Transverse colon (tissue), 4 donors: Measurements from ENCODE around the gene AKT1. TPM values are rescaled to one million over a fixed set of nuclear protein-coding genes. Genes with fewer than 3 reads are reported as not detected.

Experiments
- DNase-seq: peaks from one replicate; pipeline ENCODE4 v3.0.0-alpha.2; 2019
- H3K27ac ChIP-seq, 4 donors: fragments of 200-600 bp; sonication (generic); 2 replicates each; pipeline ENCODE4 v1.5.1; 2016 to 2018; ENCODE audit warnings: inconsistent platforms in 4 of 4
- H3K27me3 ChIP-seq: fragments of 200-600 bp; sonication (generic); 2 replicates; pipeline ENCODE4 v1.5.1; 2017; ENCODE audit warnings: inconsistent platforms
- H3K36me3 ChIP-seq, 4 donors: fragments of 200-600 bp; sonication (generic); 2 replicates each; pipeline ENCODE4 v1.5.1; 2017 to 2019; ENCODE audit warnings: inconsistent platforms in 4 of 4
- H3K4me1 ChIP-seq, 4 donors: fragments of 200-600 bp; sonication (generic); 2 replicates each; pipeline ENCODE4 v1.5.1; 2017 to 2020; ENCODE audit warnings: inconsistent platforms in 4 of 4
- H3K4me3 ChIP-seq, 4 donors: fragments of 200-600 bp; sonication (generic); 1 replicate in 1 of 4; 2 replicates in 3 of 4; pipeline versions ENCODE4 v1.5.1 to v1.6.1; 2017 to 2019; ENCODE audit warnings: inconsistent platforms in 4 of 4
- H3K9me3 ChIP-seq, 2 donors: fragments of 200-600 bp; sonication (generic); 2 replicates each; pipeline ENCODE4 v1.5.1; 2017 to 2019; ENCODE audit warnings: inconsistent platforms in 2 of 2
- EP300 ChIP-seq: sonication (generic); formaldehyde crosslinking; IDR thresholded peaks from one replicate; pipeline ENCODE4 v1.6.1; 2017; ENCODE audit warnings: antibody characterized with exemption, low read depth
- POLR2A ChIP-seq: fragments of 450-650 bp; IDR thresholded peaks from one replicate; pipeline ENCODE4 v1.6.1; 2016; ENCODE audit warnings: antibody characterized with exemption, mild to moderate bottlenecking, moderate library complexity
- POLR2AphosphoS5 ChIP-seq, 3 donors: sonication (generic); formaldehyde crosslinking; IDR thresholded peaks; one replicate each; pipeline ENCODE4 v1.6.1; 2016; ENCODE audit warnings: antibody characterized with exemption in 3 of 3
- WGBS, 2 donors: methylation state at CpG; one replicate each; pipeline ENCODE4 v1.1.5; 2018; ENCODE audit warnings: low coverage in 1 of 2; 5-methylcytosine and 5-hydroxymethylcytosine counted together
- in situ Hi-C, 4 donors: fragments of 200-750 bp; cut with MboI; loops; one replicate each; pipeline versions ENCODE4 v1.15.0 to v1.15.1; 2017; ENCODE audit warnings: low sequenced_read_pairs in 3 of 4, low pct_ligation_motif_present in 1 of 4, low pct_unique_long_range_greater_than_20kb in 1 of 4
- intact Hi-C: fragments of 100-400 bp; cut with DNase I; formaldehyde crosslinking; loops from one replicate; pipeline ENCODE4 v1.15.1; 2023; ENCODE audit warnings: low total_unique reads
- total RNA-seq, 4 donors: library from RNA; depleted of rRNA; stranded (reverse); fragments of >200 nt; gene quantifications; one replicate each; pipeline ENCODE4 v1.1.0, GENCODE V29; 2016
- TF ChIP-seq, protein P1 (sequence below), 5 experiments: fragments of 200-600 bp in 3 of 5; fragments of 450-650 bp in 2 of 5; sonication (generic) in 3 of 5; IDR thresholded peaks; 1 replicate in 2 of 5; 2 replicates in 3 of 5; pipeline ENCODE4 v1.5.1; 2016 to 2017; ENCODE audit warnings: antibody characterized with exemption in 5 of 5, inconsistent platforms in 3 of 5, mild to moderate bottlenecking in 2 of 5, moderate library complexity in 1 of 5

The AKT1 gene
- total RNA-seq, 4 donors from 2014 or later = 85.4 to 310 (median 136) TPM

DNA sequence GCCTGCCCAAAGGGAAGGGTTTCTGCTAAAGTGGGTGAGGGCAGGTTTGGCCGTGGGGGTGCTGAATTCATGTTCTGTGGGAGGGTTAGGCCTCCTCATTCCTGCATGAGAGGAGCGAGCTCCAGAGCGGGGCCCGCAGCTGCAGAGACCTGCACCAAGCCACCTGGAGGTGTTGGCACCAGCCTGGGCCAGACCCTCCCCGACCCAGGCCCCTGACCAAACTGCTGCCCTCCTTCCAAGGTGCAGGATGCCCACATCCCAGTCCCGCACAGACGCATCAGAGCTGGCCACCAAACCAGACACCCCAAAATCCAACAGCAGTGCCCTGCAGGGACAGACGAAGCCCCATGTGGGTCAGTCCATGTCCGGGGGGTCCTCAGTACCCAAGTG, 61.0 kb downstream of the AKT1 start:
- Histone ChIP-seq H3K27ac (peak overlapping the region in 1 of 4 donors; percentile 74), H3K27me3 (no peaks in the 10 kb centered on the region), H3K4me1 (peaks cover 14 to 31% (median 25%) of the 10 kb centered on the region in 4 donors), H3K36me3 (no peaks in the 10 kb centered on the region), H3K4me3 (no peak overlapping the region), H3K9me3 (no peaks in the 10 kb centered on the region)
- 93% methylated on average over 8 of the region's 9 CpGs; no CpG with 5 or more reads in 1 of the 2 donors for WGBS, 2 donors
- intact Hi-C loops = no loop called here
- TF ChIP-seq POLR2AphosphoS5 (IDR thresholded peaks at IDR 0.05) (no peak), EP300 (no peak), POLR2A (no peak)
- TF ChIP-seq, protein P1, sequence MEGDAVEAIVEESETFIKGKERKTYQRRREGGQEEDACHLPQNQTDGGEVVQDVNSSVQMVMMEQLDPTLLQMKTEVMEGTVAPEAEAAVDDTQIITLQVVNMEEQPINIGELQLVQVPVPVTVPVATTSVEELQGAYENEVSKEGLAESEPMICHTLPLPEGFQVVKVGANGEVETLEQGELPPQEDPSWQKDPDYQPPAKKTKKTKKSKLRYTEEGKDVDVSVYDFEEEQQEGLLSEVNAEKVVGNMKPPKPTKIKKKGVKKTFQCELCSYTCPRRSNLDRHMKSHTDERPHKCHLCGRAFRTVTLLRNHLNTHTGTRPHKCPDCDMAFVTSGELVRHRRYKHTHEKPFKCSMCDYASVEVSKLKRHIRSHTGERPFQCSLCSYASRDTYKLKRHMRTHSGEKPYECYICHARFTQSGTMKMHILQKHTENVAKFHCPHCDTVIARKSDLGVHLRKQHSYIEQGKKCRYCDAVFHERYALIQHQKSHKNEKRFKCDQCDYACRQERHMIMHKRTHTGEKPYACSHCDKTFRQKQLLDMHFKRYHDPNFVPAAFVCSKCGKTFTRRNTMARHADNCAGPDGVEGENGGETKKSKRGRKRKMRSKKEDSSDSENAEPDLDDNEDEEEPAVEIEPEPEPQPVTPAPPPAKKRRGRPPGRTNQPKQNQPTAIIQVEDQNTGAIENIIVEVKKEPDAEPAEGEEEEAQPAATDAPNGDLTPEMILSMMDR (IDR thresholded peaks at IDR 0.05) = no peak
- no peak for DNase-seq
- in situ Hi-C loops = no loop called here

DNA sequence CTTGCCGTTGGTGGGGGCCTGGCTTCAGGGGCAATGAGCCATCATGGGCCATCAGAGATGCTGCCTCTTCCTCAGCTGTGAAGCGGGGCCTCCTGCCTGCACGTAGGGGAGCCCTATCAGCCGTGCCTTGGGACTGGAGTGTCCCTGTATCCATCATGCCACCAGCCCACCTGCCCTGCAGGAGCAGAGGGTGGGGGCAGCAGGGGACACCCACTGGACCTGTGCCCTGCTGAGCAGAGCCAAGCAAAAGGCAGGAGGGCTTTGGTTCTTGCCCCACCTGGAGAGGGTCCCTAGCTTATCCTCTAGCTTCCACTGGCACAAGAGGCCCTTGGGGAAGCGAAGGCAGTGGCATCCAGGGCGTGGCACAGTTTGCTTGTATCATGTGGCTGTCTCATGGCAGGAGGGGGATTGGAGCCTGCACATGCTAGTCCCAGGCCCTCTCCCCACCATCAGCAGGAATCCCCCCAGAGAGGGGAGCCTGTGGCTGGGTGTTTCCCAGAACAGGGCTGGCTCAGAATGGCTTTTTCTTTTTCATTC, 61.4 kb downstream of the AKT1 start:
- in situ Hi-C loops = no loop called here
- WGBS, 2 donors = 77% methylated on average over 5 of the region's 6 CpGs; no CpG with 5 or more reads in 1 of the 2 donors
- no peak for TF ChIP-seq POLR2AphosphoS5 (IDR thresholded peaks at IDR 0.05)
- no peak for TF ChIP-seq EP300
- TF ChIP-seq, protein P1 (IDR thresholded peaks at IDR 0.05) = no peak
- no peak for TF ChIP-seq POLR2A

DNA sequence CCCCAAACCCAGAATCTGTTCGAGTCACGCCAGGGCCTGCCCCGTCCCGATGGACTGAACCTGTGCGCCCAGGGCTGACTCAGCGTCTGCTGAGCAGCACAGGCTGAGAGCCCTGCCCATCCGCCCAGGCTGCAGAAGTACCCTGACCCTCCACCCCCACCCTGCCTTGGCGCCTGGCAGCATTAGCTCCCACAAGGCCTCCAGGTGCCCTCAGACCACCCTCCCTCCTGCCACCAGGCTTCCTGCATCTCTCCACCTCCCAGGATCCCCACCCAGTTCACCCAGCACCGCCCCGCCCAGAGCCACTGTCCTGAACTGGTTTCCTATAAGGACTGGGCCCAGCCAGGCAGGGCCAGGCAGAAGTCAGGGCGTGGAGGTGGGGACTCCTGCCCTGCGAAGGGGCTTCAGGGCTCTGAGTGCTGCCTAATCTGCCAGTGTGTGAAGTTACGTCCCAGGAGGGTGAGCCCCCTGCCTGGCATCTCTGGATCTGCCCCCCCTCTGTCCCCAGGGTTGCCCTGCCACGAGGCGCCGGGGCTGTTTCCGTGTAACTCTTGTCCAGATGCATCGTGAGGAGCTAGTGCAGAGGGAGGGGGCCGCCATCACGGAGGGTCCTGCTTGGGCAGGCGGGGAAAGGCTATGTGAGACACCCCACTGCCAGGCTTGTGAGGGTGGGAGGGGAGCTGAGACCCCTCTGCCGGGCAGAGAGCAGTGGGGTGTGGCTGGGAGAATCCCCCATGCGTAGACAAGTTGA, 62.4 kb downstream of the AKT1 start:
- TF ChIP-seq, protein P1 (IDR thresholded peaks at IDR 0.05) = no peak
- peak in 1 of 3 donors; percentile 9 for TF ChIP-seq POLR2AphosphoS5 (IDR thresholded peaks at IDR 0.05)
- peak; percentile 47 for TF ChIP-seq POLR2A
- TF ChIP-seq EP300 = no peak
- in situ Hi-C loops (no loop called here), intact Hi-C loops (no loop called here)
- no peak overlapping the region for H3K4me3 ChIP-seq
- H3K9me3 ChIP-seq = no peaks in the 10 kb centered on the region
- H3K27ac ChIP-seq = peak overlapping the region in 3 of 4 donors; percentile 47 to 59 (median 52)
- H3K27me3 ChIP-seq = no peaks in the 10 kb centered on the region
- peaks cover 14 to 31% (median 25%) of the 10 kb centered on the region in 4 donors for H3K4me1 ChIP-seq
- DNase-seq = peak; percentile 81
- no peaks in the 10 kb centered on the region for H3K36me3 ChIP-seq
- WGBS, 2 donors = 40 to 65% methylated on average over 1 to 17 of the region's 23 CpGs

More for the DNA sequence above, 61.4 kb downstream of the AKT1 start:
- no peak for DNase-seq
- Histone ChIP-seq H3K36me3 (no peaks in the 10 kb centered on the region), H3K4me3 (no peak overlapping the region), H3K4me1 (peaks cover 14 to 31% (median 25%) of the 10 kb centered on the region in 4 donors), H3K27me3 (no peaks in the 10 kb centered on the region), H3K9me3 (no peaks in the 10 kb centered on the region), H3K27ac (no peak overlapping the region)
- intact Hi-C loops = no loop called here

DNA sequence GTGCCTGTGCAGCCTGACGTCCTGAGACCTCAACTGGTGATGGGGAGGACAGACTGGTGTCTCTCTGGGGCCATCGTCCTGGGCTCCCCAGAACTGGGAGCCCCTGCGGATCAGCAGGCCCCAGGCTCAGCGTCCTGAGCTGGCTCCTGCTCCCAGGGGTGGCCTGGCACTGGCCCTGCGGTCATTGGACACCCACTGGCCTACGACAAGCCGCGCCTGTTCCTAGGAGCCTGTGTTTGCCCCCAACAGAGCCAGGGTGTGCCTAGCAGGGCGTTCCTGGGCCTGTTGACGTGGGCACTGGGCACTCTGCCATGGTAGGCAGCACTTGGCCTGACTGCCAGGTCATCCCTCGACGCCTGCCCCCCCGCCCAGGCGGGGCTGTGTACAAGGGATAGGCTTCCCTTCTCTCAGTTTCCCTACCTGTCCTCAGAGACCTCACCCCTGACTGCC, 63.2 kb downstream of the AKT1 start:
- H3K27ac ChIP-seq = peak overlapping the region in 3 of 4 donors; percentile 47 to 59 (median 54)
- in situ Hi-C loops = no loop called here

More for the DNA sequence above, 63.2 kb downstream of the AKT1 start:
- intact Hi-C loops = no loop called here
- Histone ChIP-seq H3K27me3 (no peaks in the 10 kb centered on the region), H3K9me3 (no peaks in the 10 kb centered on the region), H3K4me3 (no peak overlapping the region), H3K36me3 (no peaks in the 10 kb centered on the region), H3K4me1 (peaks cover 14 to 31% (median 25%) of the 10 kb centered on the region in 4 donors)
- DNase-seq = peak; percentile 90
- WGBS, 2 donors = 59% methylated on average over 14 of the region's 14 CpGs; no CpG with 5 or more reads in 1 of the 2 donors
- TF ChIP-seq POLR2A = no peak
- TF ChIP-seq, protein P1 (IDR thresholded peaks at IDR 0.05) = no peak
- peak in 2 of 3 donors; percentile 31 to 39 for TF ChIP-seq POLR2AphosphoS5 (IDR thresholded peaks at IDR 0.05)
- TF ChIP-seq EP300 = peak; percentile 66
